ENCODE results near the gene ALG1.
"Not testable (repeated sequence)": the region's sequence is repeated elsewhere in the genome, so short reads cannot be mapped to it uniquely, and the experiment has no call there.

Gene ALG1

GRCh38 chr16:5131467-5132004 lies 59.9 kb downstream of the ALG1 start:
- not testable (repeated sequence) for H3K4me3 ChIP-seq (ENCODE audit: insufficient read depth, low read length, poor library complexity, severe bottlenecking); H2AFZ ChIP-seq (ENCODE audit: low read depth, low read length, severe bottlenecking); H3K9me2 ChIP-seq (replicated peaks; ENCODE audit: insufficient read depth, low read length); H3K4me2 ChIP-seq (ENCODE audit: low read depth, low read length, poor library complexity, severe bottlenecking); H3F3A ChIP-seq (ENCODE audit: insufficient read depth); H3K9me3 ChIP-seq (ENCODE audit: insufficient read depth, low read length); H3K79me2 ChIP-seq (ENCODE audit: insufficient read depth, low read length); H3K27ac ChIP-seq (ENCODE audit: low read depth, low read length); H3K36me3 ChIP-seq (ENCODE audit: low read length); H3K27me3 ChIP-seq (ENCODE audit: low read length); H4K20me1 ChIP-seq (ENCODE audit: low read depth, low read length); H3K9ac ChIP-seq (ENCODE audit: low read length)

GRCh38 chr16:5132915-5133600 lies 61.4 kb downstream of the ALG1 start:
- H3K9ac ChIP-seq (ENCODE audit: low read length); H3K9me3 ChIP-seq (ENCODE audit: insufficient read depth, low read length); H3F3A ChIP-seq (ENCODE audit: insufficient read depth); H3K4me2 ChIP-seq (ENCODE audit: low read depth, low read length, poor library complexity, severe bottlenecking); H3K36me3 ChIP-seq (ENCODE audit: low read length); H3K79me2 ChIP-seq (ENCODE audit: insufficient read depth, low read length); H3K27ac ChIP-seq (ENCODE audit: low read depth, low read length); H4K20me1 ChIP-seq (ENCODE audit: low read depth, low read length); H3K27me3 ChIP-seq (ENCODE audit: low read length); H2AFZ ChIP-seq (ENCODE audit: low read depth, low read length, severe bottlenecking); H3K4me3 ChIP-seq (ENCODE audit: insufficient read depth, low read length, poor library complexity, severe bottlenecking); H3K9me2 ChIP-seq (replicated peaks; ENCODE audit: insufficient read depth, low read length): not testable (repeated sequence)

- H4K20me1 ChIP-seq (ENCODE audit: low read depth, low read length); H3F3A ChIP-seq (ENCODE audit: insufficient read depth); H3K27ac ChIP-seq (ENCODE audit: low read depth, low read length); H3K4me3 ChIP-seq (ENCODE audit: insufficient read depth, low read length, poor library complexity, severe bottlenecking); H3K9me2 ChIP-seq (replicated peaks; ENCODE audit: insufficient read depth, low read length); H2AFZ ChIP-seq (ENCODE audit: low read depth, low read length, severe bottlenecking); H3K27me3 ChIP-seq (ENCODE audit: low read length); H3K9ac ChIP-seq (ENCODE audit: low read length); H3K9me3 ChIP-seq (ENCODE audit: insufficient read depth, low read length); H3K79me2 ChIP-seq (ENCODE audit: insufficient read depth, low read length); H3K4me2 ChIP-seq (ENCODE audit: low read depth, low read length, poor library complexity, severe bottlenecking); H3K36me3 ChIP-seq (ENCODE audit: low read length): not testable (repeated sequence)
These were observed 63.3 kb downstream of the ALG1 start for GRCh38 chr16:5134739-5135452.

Data from SU-DHL-6 (cell line).